GM19043 (cell line): Measurements from ENCODE around the gene IL18RAP.

Experiments
- ATAC-seq: cut with Tn5 transposase; IDR thresholded peaks from one replicate; pipeline ENCODE4 v1.9.1; 2021; ENCODE audit warnings: low read depth; ENCODE audit not compliant: unreplicated experiment

Gene IL18RAP

DNA sequence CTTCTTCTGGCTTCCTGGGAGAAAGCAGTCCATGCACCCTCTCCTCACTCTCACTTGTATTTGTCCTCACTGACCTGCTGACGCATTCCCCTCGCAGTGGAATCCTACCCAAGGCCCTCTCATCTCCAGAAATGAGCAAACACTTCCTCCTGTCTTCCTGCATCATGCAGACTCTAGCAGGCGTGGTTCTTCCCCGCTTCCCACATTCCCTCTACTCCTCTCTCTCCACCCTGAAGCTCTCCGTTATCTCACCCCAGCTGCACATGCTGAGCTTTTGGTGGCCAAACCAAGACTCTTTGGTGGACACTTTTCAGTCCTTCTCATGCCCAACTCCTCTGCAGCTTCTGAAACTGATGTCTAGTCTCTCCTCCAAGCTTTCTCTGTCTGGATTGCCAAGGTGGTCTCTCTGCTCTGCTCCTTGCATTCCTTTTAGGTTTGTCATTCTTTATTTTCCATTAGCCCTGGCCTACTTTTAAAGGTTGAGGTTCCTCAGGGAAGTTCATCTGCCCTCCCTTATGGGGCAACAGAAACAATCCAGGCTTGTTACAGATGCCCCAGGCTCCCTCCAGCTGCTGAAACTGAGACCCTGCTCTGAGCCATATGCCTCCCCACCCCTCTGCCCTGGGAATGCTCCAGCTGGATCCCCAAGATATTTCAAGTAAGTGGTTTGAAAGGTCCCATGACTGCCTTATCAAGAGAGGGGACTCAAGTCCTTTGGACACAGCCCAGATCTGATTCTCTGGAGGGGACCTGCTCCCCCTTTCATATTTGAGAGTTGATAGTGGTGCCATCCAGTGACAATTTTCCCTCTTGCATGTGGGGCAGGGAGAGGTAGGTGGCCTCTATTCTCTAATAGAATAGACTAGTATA, 835 bp upstream of the IL18RAP start:
- ATAC-seq, result no peak

DNA sequence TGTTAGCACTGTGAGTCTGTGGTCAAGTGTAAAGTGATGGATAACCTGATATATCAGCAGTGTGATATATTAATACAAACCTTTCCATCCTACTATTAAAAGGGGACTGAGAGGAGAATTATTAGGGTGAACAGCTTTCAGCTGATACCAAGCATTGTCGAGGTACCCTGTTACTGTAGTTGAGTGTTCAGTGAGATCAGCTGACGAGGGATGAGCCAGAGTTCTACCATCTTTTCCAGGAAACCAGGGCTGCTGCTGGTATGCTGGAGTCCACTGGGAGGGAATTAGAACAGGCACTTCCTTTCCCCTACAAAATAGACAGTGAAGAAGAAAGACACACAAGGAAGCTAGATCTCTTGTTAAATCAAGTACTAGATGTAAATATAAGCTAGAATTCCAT, 408 bp downstream of the IL18RAP start:
- no peak for ATAC-seq

DNA sequence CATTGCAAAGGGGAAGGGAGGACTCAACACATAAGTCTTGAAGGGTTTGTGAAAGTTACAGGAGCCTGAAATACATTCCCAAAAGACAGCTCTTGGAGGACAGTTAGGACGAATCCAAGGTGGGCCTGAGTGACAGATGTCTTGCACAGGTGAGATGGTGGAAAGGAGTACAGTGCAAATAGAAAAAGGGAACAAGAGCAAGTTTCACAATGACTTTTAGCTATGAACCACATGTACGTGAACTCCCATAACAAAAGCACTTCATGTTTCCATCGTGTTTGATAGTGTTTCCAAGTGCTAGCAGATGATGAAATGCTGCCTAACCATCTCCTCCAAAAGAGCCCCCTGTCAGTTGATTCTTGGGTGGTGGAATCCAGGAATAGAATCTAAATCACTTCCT, 1.8 kb downstream of the IL18RAP start:
- ATAC-seq, result peak; percentile 90

DNA sequence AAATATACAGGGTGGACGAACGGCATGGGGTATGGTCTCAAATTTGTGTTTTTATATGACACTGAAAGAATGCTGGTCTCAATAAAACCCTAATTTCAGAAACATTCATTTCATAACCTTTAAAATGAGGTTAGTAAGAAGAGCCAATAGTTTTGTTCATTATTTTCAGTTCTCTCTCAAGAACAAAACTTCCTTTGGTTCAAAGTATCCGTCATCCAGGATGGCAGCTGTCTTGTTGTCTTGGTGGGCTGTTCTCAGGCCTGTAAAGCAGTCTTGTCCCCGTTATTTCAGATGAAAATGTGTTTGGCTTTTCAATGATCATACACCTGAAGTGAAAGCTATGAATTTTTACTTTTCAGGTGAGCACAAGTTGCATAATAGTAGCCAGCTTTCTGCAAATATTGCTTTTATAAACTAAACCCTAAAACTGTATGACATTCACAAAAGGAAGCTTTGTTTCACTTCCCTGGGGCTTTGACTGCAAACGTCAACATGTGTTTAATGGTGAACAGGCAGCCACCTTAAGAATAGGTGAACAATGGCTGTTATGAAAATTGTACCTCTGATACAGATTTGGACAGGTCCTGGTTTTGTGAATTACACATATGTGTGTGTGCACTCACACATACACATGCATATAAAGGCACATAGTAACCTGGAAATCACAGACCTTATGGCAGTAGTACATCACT, 2.6 kb downstream of the IL18RAP start:
- no peak for ATAC-seq

DNA sequence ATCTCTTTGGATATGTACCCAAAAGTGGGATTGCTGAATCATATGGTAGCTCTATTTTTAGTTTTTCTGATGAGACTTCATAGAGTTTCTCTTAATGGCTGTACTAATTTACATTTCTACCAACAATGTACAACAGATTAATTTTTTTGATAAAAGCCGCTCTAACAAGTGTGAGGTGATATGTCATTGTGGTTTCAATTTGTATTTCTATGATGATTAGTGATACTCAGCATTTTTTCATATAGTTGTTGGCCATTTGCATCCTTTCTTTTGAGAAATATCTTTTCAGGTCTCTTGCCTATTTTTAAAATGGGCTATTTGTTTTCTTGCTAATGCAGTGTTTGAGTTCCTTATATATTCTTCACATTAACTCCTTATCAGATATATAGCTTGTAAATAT, 4.3 kb downstream of the IL18RAP start:
- ATAC-seq, result no peak

DNA sequence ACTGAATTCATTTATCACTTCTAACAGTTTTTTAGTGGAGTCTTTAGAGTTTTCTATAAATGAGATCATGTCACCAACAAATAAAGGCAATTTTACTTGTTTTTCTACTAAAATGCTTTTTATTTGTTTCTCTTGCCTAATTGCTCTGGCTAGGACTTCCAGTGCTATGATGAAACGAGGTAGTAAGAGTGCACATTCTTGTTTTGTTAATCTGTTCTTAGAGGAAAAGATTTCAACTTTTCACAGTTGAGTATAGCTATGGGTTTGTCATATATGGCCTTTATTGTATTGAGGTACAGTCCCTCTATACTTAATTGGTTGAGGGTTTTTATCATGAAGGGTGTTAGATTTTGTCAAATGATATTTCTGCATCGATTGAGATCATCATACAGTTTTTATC, 5.6 kb downstream of the IL18RAP start:
- ATAC-seq, result no peak

DNA sequence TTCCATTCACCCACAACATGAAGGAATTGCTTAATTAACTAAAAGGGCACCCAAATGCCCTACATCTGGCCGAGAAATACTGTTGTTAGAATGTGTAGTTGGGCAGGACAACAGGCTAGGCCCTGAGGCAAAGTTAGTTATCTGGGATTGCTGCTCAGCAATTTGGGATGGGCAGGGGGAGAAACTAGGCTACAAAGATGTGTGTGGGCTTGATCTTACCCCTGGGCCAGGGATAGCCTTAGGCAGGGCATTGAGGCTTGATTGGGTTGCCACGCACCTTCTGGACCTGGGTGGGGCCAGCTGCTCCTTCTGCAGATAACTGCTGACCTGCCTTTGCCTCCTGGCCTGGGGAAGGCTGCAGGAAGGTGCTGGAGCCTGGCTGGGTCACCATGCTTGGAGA, 9.4 kb downstream of the IL18RAP start:
- ATAC-seq, result no peak

DNA sequence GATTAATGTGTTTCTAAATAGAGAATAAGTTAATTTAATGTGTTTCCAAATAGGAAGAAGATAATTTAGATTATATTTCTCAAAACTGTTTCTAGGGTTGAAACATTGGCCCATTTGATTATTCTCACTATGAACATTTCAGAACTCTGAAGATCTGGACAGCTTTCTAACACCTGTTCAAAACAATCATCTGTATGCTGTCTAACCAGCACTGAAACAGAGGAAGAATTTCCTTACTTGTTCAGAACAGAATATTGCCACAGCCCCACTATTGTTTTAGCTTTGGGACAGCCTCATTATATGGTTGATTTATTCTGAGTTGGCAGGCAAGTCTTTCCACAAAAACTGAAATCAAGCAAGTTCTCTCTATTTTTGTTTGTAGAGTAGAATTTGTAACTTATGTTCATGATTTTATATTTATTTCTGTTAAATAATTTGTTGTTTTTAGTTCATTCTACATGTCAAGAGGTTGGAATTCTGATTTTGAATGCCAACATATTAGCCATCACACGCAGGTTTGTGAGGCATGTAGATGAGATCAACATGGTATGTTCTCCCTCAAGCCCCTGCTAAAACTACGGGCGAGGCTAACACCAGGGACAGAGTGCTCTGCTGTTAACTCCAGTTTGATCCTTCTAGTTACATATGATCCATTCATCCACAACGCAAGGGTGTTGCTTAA, 11.2 kb downstream of the IL18RAP start:
- ATAC-seq, result no peak

DNA sequence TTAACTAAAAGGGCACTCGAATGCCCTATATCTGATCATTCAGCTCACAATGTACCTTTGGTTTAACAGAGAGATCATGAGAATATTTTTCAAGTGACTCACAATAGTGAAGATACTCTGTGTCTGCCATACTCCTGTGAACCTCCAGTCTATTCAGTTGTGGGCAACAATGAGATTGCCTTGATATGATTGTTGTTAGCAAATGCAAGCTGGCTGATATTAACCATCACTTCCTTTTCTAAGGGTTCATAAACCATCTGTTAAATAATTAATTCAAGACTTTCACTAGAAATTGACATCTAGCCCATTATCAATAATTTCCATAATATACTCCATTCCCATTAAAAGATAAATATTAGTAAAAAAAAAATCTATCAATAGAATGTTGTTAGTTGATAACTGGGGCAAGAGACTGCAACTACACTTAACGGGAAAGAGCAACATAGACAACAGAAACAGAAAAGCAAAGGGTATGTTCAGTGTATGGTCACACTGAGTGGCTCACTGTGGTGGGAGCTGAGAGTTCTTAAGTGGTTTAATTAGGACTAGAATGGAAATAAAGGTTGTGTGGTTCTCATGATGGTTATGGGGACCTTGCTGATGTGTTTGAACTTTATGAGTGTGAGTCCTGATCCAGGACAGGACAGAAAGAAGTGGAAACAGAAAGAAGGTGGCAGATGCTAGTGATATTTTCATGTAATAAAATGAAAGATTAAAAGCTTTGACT, 11.9 kb downstream of the IL18RAP start:
- peak; percentile 74 for ATAC-seq

DNA sequence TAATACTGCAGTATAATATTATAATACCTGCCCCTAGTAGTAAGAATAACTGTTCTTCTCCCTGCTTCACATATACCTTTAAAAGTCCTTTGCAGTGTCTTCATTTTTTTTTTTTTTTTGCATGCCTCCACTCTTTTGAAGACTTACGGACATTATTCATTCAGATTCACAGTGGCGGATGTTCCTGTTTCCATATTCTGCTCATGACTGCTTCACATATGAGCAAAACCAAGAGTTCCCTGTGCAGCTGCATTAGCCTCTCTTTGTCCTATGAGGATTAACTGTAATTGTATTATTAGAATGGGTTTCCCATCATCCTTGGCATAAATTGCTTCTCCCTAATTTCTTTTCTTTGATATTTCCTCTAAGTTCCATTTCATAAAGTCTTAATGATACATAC, 12.8 kb downstream of the IL18RAP start:
- no peak for ATAC-seq

DNA sequence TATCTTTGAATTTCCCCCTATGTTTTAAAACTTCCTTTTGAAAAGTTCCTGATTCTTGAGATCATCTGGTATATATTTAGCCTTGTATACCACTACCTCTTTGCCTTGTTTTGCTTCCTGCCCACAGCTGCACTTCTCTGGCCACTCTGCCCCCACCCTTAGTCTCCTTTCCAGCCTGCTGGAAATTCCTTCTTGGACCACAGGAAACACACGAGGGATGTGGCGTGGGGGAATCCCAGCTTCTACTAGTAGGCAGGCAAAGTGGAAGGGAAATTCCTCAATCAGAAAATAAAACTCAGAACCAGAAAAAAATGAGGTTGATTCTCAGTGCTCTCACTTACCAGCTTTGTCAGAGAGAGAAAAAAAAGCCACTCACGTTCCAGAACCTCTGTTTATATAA, 13.4 kb downstream of the IL18RAP start:
- no peak for ATAC-seq

DNA sequence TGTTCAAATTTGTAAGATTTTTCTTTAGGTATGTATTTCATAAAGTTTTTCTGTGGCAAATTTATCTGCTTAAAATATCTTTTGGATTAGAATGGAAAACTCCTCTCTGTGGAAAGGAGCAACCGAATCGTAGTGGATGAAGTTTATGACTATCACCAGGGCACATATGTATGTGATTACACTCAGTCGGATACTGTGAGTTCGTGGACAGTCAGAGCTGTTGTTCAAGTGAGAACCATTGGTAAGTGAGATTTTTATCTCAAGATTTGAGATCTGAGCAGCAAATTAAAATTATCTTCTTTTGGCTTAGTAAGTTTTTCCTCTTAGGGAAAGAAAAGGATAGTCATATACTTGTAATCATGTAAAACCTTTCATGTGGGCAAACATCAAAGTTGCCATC, 14.2 kb downstream of the IL18RAP start:
- ATAC-seq, result no peak

DNA sequence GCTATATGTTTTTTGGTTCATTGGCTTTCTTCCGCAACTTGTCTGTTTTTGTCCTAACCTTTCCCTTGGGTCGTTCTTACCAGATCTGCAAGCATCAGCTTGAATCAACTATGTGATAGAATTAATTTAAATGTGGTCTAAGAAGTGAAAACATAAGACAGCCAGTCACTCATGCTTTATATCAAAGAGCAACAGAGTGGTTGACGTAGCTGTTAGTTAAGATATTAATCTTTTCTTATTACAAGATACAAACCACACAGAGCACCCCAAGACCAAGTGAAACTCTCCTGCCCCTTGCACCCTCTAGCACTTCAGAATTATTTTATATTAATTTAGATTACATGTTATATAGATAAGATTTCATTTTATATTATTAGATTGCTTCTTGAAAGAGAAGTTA, 15.2 kb downstream of the IL18RAP start:
- ATAC-seq, result no peak

DNA sequence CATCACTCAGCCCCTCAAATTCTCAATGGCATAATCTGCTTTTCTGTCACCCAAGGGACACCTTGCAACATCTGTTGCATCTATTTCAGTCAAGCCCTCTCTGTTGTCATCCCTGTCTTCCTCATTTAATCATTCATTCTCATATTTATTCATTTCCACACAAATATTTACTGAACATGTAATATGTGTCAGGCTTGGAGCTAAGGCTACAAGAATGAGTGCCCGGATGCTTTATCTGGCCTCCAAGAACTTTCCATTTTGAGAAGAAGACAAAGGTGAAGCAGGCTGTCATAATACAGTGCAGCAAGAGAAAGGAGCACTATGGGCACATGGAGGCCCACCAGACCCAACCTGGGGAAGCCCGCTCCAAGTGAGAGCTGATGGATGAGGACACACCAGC, 15.6 kb downstream of the IL18RAP start:
- no peak for ATAC-seq

DNA sequence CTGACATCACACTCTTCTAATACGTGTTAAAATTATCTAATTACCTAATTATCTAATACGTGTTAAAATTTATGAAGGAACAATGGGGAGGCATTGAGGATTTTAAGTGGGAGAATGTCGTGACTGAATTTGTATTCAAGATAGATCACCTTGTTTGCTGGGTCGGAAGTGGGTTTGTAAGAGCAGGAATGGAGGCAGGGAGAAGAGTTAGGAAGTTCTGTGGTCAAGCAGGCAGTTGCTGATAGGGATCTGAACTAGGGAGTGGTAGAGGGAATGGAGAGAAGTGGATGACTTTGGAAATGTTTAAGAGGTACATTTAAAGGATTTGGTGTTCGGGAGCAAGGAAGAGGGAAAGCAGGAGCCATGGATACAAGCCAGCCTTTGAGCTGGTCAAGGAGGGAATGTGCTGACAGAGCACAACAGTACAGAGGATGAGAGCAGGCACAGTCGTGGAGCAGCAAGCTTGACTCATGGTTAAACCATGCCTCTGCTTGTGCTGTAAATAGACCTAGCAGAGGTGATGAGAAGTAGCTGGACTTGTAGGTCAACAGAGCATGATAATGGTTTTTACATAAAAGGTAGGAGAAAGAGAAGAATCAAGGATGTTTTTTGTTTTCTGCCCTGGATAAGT, 16.2 kb downstream of the IL18RAP start:
- ATAC-seq, result no peak

DNA sequence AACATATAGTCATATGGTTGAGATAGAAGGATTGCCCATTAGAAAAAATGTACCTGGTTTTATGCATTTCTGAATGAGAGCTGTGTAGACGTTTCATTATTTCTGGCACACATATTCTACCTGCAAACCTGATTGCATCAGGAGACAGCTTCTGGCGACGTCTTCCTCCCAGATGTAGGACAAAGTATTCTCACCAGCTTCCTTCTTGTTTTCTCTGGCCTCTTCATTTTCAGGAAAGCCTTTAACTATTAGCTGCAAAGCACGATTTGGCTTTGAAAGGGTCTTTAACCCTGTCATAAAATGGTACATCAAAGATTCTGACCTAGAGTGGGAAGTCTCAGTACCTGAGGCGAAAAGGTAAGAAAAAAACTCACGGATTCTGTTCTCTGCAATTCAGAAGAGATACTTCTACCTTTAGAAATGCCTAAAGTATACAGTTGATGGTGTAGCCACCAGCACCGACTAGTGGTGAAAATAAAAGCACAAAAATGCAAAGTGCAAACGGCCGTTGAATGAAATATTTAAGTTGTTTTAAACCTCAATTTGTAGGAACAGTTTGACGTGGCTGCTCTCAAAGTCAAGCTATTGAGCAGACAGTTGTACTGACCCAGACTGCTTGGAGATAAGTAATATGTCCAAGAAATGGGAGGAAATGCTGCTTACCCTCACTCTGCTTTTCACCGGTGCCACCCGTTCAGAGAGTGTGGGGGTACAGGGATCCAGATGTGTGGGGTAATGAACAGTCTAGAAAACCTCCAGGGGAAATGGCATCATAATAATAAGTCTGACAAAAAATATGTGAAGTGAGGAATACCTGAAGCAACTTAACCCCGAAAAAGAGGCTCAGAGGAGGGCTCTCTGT, 20.2 kb downstream of the IL18RAP start:
- ATAC-seq, result peak; percentile 75

DNA sequence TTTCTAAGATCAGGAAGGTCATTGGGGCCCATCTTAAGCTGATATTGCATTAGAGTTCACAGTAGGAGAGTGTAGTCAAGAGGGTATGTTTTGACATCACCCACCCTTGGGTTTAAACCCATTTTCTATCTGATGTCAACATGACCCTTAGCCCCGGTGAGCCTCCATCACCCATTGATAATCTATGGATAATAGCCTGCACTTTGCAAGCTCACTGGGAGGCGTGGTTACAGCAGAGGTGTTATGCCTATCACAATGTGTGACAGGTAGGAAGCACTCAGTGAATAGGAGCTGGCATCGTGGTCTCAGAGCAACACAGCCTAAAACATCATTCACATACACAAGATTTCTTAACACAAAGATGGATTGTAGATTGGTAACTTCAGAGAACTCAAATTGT, 21.3 kb downstream of the IL18RAP start:
- no peak for ATAC-seq

DNA sequence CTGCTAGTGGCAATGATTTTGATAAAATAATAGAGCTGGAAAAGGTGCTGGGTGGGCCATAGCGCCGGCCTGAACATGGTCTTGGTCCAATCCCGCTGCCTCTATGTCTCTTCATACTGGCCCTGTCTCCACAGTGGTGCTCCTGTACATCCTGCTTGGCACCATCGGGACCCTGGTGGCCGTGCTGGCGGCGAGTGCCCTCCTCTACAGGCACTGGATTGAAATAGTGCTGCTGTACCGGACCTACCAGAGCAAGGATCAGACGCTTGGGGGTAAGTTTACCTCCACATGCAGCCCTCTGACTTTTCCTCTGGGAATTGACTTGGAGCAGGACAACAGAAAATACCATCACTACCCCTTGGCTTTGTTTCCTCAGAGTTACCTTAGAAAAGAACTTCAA, 24.0 kb downstream of the IL18RAP start:
- ATAC-seq, result no peak

DNA sequence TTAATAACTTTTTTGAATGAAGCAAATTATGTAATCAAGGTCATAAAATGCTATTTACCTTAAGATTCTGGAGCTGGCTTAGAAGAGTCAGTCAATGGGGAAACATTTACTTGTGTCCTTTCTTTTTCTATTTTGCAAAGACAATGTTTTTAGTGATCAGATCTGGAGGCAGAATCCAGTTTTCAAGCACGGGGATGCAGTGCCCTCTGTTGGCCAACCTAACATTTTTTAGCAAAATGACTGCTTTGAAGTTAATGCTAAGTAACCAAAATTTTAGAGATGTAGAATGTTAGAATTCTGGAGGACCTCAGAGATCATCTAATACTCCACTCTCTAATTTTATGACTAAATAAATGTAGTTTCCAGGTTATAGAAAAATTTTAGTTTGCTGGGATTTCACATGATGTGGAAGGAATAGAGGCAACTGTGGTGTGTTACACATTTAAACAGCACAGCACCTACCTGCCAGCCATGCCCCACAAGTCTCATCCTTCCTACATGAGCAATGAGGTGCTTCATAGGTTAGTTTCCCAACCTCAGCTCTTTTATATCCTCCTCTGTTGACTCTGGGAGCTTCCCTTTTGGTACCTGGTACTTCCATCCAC, 26.5 kb downstream of the IL18RAP start:
- no peak for ATAC-seq
